HEK293 (cell line): ENCODE measurements around the gene SLC10A1.

Source experiments
- CTCF ChIP-seq: fragments of 450-650 bp; formaldehyde crosslinking; IDR thresholded peaks from 2 replicates; pipeline ENCODE4 v1.5.1; 2016; ENCODE audit warnings: missing biosample characterization, missing genetic modification characterization
- OVOL3 ChIP-seq: fragments of 450-650 bp; formaldehyde crosslinking; IDR thresholded peaks from 2 replicates; pipeline ENCODE4 v1.5.1; 2016; ENCODE audit warnings: missing biosample characterization, missing genetic modification characterization
- ZNF274 ChIP-seq, 2 experiments: fragments of 200-500 bp in 1 of 2; fragments of 450-650 bp in 1 of 2; sonication (Bioruptor generic) in 1 of 2; formaldehyde crosslinking in 1 of 2; IDR thresholded peaks; 2 replicates each; pipeline versions ENCODE4 v1.5.1 to v1.6.1; 2014 to 2016; ENCODE audit warnings: borderline replicate concordance in 1 of 2, inconsistent platforms in 1 of 2, low read length in 1 of 2, missing biosample characterization in 1 of 2, missing genetic modification characterization in 1 of 2
- ZNF596 ChIP-seq: fragments of 450-650 bp; IDR thresholded peaks from 2 replicates; pipeline ENCODE4 v1.5.0; 2018; ENCODE audit warnings: missing biosample characterization, mild to moderate bottlenecking, missing genetic modification characterization, moderate library complexity
- TF ChIP-seq, protein P1 (sequence below): IDR thresholded peaks from 2 replicates; pipeline ENCODE4 v1.6.1; 2011; ENCODE audit warnings: mild to moderate bottlenecking, low read depth, low read length, borderline replicate concordance
- TF ChIP-seq, protein P2 (sequence below): fragments of 450-650 bp; formaldehyde crosslinking; IDR thresholded peaks from 2 replicates; pipeline ENCODE4 v1.5.1; 2016; ENCODE audit warnings: missing biosample characterization, missing genetic modification characterization
- TF ChIP-seq, protein P3 (sequence below): fragments of 450-650 bp; IDR thresholded peaks from 2 replicates; pipeline ENCODE4 v1.5.1; 2018; ENCODE audit warnings: missing biosample characterization, missing genetic modification characterization

DNA sequence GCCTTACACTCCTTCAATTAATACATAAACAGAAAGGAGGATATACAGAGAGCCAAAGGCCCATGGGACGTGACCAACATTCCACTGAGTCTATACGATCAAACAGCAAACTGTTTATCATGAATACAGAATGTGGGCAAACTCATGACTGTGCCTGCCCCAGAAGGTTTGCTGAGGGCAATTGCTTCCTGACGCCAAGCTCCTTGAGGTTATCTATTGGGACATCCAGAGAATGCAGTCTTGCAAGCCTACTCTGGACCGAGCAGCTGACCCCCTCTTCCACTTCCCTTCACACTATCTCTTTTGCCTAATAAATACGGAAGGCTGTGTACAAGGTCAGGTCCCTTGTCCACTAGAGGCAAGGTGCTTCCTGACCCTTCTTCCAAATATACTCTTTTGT, 18.5 kb upstream of the SLC10A1 start:
- no peak for TF ChIP-seq ZNF274 (IDR thresholded peaks at IDR 0.05; ENCODE audit: low read length)
- TF ChIP-seq ZNF274 (tag by site-specific recombination; IDR thresholded peaks at IDR 0.05; ENCODE audit: borderline replicate concordance), result no peak
- no peak for TF ChIP-seq CTCF (tag by site-specific recombination)
- no peak for TF ChIP-seq ZNF596 (tag by site-specific recombination)
- no peak for TF ChIP-seq OVOL3
- TF ChIP-seq, protein P1, sequence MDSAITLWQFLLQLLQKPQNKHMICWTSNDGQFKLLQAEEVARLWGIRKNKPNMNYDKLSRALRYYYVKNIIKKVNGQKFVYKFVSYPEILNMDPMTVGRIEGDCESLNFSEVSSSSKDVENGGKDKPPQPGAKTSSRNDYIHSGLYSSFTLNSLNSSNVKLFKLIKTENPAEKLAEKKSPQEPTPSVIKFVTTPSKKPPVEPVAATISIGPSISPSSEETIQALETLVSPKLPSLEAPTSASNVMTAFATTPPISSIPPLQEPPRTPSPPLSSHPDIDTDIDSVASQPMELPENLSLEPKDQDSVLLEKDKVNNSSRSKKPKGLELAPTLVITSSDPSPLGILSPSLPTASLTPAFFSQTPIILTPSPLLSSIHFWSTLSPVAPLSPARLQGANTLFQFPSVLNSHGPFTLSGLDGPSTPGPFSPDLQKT, result no peak
- TF ChIP-seq, protein P2, sequence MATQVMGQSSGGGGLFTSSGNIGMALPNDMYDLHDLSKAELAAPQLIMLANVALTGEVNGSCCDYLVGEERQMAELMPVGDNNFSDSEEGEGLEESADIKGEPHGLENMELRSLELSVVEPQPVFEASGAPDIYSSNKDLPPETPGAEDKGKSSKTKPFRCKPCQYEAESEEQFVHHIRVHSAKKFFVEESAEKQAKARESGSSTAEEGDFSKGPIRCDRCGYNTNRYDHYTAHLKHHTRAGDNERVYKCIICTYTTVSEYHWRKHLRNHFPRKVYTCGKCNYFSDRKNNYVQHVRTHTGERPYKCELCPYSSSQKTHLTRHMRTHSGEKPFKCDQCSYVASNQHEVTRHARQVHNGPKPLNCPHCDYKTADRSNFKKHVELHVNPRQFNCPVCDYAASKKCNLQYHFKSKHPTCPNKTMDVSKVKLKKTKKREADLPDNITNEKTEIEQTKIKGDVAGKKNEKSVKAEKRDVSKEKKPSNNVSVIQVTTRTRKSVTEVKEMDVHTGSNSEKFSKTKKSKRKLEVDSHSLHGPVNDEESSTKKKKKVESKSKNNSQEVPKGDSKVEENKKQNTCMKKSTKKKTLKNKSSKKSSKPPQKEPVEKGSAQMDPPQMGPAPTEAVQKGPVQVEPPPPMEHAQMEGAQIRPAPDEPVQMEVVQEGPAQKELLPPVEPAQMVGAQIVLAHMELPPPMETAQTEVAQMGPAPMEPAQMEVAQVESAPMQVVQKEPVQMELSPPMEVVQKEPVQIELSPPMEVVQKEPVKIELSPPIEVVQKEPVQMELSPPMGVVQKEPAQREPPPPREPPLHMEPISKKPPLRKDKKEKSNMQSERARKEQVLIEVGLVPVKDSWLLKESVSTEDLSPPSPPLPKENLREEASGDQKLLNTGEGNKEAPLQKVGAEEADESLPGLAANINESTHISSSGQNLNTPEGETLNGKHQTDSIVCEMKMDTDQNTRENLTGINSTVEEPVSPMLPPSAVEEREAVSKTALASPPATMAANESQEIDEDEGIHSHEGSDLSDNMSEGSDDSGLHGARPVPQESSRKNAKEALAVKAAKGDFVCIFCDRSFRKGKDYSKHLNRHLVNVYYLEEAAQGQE (tag by site-specific recombination), result no peak
- TF ChIP-seq, protein P3, sequence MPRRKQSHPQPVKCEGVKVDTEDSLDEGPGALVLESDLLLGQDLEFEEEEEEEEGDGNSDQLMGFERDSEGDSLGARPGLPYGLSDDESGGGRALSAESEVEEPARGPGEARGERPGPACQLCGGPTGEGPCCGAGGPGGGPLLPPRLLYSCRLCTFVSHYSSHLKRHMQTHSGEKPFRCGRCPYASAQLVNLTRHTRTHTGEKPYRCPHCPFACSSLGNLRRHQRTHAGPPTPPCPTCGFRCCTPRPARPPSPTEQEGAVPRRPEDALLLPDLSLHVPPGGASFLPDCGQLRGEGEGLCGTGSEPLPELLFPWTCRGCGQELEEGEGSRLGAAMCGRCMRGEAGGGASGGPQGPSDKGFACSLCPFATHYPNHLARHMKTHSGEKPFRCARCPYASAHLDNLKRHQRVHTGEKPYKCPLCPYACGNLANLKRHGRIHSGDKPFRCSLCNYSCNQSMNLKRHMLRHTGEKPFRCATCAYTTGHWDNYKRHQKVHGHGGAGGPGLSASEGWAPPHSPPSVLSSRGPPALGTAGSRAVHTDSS (tag by site-specific recombination), result no peak
